Astrocyte of the spinal cord (primary cell): ENCODE results near the gene METTL24.

Experiments
- DNase-seq: peaks from one replicate; pipeline ENCODE4 v3.0.0; 2011; ENCODE audit warnings: low read depth, low spot score
- H3K4me3 ChIP-seq: 2 replicates; pipeline ENCODE4 v1.5.1; 2011; ENCODE audit warnings: low read depth, mild to moderate bottlenecking, low read length, moderate library complexity
- in situ Hi-C: cut with HindIII; loops from 2 replicates; pipeline ENCODE4 v1.10.0; 2017; ENCODE audit warnings: low sequenced_read_pairs
- TF ChIP-seq, protein P1 (sequence below): IDR thresholded peaks from 2 replicates; pipeline ENCODE4 v1.5.1; 2012; ENCODE audit warnings: low read depth, mild to moderate bottlenecking, low read length, inconsistent platforms

The METTL24 gene

DNA sequence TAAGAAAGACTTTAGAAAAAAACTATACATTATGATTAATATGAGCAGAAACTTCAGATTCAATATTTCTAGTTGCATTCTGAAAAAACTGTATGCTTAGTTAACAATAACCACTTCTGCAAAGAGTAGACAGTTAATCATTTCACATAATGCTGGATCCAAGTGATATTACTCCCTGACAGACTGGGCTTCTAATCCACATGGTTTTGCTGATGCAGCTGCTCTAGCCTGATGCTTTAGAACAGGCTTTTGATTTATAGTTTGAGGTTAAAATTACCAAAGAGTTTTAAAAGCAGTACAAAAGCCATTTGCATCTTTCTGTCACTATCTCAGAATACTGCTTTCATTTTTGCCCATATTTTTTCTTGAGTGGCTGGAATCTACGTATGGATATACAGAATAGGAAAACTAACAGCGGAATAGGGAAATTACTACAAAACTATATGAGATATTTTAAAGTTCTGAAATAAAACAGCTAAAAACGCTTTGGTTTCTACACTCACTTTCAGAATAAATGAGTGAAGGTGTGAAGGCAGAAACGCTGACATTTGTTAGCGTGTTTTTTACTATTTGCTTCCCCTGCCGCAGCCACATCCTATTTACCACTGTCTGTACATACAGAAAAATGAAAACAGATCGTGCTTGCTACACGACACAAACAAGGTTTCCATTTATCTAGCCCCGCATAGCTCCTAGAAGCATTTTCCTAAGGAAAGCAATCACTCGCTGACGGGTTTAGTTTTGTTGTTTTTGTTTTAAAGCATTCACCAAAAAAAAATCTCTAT, 61.7 kb downstream of the METTL24 start:
- in situ Hi-C loops = no loop called here
- TF ChIP-seq, protein P1, sequence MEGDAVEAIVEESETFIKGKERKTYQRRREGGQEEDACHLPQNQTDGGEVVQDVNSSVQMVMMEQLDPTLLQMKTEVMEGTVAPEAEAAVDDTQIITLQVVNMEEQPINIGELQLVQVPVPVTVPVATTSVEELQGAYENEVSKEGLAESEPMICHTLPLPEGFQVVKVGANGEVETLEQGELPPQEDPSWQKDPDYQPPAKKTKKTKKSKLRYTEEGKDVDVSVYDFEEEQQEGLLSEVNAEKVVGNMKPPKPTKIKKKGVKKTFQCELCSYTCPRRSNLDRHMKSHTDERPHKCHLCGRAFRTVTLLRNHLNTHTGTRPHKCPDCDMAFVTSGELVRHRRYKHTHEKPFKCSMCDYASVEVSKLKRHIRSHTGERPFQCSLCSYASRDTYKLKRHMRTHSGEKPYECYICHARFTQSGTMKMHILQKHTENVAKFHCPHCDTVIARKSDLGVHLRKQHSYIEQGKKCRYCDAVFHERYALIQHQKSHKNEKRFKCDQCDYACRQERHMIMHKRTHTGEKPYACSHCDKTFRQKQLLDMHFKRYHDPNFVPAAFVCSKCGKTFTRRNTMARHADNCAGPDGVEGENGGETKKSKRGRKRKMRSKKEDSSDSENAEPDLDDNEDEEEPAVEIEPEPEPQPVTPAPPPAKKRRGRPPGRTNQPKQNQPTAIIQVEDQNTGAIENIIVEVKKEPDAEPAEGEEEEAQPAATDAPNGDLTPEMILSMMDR = no peak
- no peak for DNase-seq
- no peak overlapping the region for H3K4me3 ChIP-seq

DNA sequence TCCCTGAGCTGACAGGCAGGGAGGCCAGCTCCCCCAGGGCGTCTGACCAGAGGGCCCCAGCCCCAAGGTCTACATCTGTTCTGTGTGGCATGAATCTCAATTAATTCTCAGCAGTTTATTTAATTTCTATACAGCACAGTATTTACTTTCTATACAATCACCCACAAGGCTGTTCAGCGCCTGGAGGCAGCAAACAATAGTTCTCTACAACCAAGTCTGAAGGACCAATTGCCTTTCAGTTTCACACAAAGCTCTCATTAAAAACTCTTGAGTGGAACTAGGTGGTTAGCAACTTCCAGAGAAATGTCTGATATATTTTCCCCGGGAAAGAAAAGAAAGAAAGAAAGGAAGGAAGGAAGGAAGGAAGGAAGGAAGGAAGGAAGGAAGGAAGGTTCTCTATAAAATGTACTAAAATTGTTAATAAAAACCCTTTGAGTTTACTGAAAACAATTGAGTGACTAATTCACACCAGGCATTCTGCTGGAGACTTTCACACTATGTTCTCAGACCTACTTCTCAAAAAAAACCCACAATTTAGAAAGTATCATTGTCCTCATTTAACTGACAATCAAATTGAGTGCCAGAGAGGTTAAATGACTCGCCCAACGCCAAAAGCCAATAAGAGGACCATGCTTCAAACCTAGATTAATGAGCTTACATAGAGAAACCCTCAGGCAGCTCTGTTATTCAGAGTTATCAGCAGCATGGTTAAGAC, 62.5 kb downstream of the METTL24 start:
- no peak overlapping the region for H3K4me3 ChIP-seq
- DNase-seq = no peak
- TF ChIP-seq, protein P1 = no peak
- in situ Hi-C loops = no loop called here

DNA sequence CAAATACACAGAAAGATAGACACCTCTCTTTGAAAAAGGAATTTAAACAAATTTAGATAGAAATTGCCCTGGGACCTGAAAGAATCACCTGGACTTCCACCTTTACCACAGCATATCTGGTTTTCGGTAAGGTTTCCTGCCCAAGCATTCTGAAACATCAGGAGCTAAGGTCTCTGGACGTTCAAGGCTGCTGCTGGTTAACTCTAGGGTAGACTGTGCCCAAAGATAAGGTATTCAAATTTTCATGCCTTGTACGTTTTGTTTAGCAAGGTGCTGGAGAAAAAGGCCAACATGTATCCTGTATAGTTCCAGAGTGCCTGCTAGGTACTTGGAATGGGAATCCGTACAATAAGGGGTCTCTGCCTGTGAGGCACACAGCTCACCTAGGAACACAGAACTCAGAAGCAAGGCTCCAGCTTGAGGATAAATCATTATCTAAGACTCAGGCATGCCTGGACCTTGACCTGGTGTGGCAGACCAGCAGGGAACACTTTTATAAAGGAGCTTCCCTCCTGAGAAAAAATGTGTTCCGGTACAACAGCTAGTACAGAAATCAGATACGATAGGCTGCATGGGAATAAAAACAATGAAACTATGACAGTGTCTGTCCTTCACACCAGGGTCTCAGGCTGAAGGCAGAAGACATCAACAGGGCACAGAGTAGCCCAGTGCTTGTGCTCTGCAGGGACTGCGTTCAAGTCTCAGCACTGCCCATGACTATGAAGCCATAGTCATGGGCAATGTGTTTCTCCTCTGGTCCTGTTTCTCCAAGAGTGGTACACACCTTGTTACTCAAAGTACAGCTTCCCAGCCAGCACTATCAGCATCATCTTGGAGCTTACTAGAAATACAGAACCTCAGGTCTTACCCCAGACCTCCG, 70.4 kb downstream of the METTL24 start:
- TF ChIP-seq, protein P1 = no peak
- H3K4me3 ChIP-seq = no peak overlapping the region
- in situ Hi-C loops = no loop called here
- DNase-seq = no peak

DNA sequence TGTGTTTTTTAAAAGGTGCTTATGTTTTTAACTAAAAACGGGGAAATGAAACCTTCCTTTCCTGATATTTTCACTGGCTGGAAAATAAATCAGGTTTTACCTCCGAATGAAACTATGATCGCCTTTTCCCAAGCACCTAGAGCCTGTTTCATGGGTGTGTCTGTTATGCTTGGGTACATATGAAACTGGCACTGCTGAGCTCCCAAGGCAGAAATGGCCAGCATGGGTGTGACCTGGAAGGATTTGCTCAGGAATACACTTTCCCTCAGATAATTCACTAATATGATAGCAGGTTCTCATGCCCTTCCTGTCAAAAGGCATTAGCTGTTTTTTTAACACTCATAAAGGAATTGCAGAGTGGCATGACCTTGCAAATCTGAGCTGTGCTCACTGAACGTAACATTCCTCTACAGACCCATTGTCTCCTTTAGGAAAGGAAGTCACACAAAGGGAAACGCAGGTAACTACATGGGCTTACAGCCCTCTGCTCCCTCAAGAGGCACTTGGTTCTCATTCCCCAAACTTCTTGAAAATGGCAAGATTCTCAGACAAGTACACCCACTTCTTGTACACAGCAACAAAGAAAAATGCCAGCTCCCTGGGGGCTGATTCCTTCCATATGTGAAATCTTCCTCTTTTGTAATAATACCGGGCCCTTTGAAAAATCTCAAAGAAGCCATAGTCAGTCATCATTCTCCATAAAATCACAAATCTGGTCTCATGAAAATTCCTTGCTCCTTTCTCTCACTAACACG, 72.7 kb downstream of the METTL24 start:
- no peak for DNase-seq
- in situ Hi-C loops = no loop called here
- H3K4me3 ChIP-seq = no peak overlapping the region
- TF ChIP-seq, protein P1 = no peak

DNA sequence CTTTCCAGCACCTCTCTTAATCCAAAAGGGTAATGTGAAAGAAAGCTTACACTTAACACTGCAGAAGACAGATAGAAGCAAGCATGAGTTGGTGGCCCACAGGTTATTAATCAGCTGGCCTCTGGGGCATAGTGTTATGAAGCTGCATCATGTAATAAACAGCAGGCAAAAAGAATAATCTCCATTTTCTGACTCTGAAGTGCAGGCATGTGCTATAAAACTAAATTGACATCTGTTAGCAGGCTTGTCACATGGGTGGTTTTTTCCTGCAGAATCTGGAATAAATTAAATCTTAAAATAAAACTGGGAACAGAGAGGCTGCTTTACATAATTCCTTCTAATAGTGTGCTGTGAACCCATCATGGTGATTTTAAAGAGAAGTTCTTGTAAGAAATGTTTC, 73.3 kb downstream of the METTL24 start:
- TF ChIP-seq, protein P1 = no peak
- DNase-seq = no peak
- H3K4me3 ChIP-seq = no peak overlapping the region
- in situ Hi-C loops = no loop called here

DNA sequence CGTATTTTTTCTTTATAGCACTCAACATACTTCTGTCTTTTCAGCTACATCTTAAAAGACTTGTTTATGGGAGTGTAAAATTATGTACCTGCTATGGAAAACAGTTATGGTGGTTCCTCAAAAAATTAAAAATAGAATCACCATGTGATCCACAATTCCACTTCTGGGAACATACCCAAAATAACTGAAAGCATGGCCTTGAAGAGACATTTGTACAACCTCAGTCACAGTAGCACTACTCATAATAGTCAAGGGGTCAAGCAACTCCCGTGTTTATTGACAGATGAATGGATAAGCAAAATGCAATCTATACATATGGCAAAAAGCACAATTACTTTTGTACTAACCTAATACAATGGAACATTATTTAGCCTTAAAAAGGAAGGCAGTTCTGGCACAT, 74.5 kb downstream of the METTL24 start:
- in situ Hi-C loops = no loop called here

More for the DNA sequence above, 74.5 kb downstream of the METTL24 start:
- H3K4me3 ChIP-seq = no peak overlapping the region
- no peak for DNase-seq
- TF ChIP-seq, protein P1 = no peak
